Measurements from ENCODE around the gene SLC51A. TPM values are rescaled to one million over a fixed set of nuclear protein-coding genes. Genes with fewer than 3 reads are reported as not detected.

The SLC51A gene
- total and polyA plus RNA-seq, 2 donors (not counting 1 experiment from before 2014, with no cell fraction given) = not detected

DNA sequence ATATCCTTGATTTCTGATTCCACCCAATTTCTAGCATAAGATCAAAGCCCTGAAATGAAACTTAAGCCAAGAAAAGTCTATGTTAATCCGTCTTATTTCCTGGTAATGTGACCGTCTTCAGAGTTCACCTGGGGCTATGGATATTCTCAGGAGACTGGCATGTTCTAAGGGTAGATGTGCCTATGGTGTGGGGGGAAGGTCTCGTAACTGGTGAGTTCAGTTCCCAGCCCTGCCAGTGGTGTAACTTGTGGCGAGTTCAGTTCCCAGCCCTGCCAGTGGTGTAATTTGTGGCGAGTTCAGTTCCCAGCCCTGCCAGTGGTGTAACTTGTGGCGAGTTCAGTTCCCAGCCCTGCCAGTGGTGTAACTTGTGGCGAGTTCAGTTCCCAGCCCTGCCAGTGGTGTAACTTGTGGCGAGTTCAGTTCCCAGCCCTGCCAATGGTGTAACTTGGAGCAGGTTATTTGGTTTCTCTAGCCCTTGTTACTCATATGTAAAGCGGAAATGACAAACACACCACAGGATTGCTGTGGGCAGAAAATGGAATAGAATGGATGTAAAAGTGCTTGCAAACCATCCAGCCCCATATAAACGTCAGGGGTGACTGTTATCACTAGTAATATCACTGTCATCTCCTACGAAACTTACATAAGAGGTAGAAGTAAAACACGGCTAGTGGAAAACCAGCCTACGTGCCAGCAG lies 30.4 kb downstream of the SLC51A start:
- no peaks in the 10 kb centered on the region for H3K27me3 ChIP-seq (ENCODE audit: control insufficient read depth, insufficient read depth, low read length)
- peaks cover 11% of the 10 kb centered on the region for H3K36me3 ChIP-seq (ENCODE audit: control insufficient read depth, insufficient read depth, low read length)
- no peak overlapping the region for H3K27ac ChIP-seq (ENCODE audit: insufficient read depth, low read length)
- no peak for TF ChIP-seq EZH2 (IDR thresholded peaks at IDR 0.05; ENCODE audit: low read length, missing control alignments)
- TF ChIP-seq, protein P1, sequence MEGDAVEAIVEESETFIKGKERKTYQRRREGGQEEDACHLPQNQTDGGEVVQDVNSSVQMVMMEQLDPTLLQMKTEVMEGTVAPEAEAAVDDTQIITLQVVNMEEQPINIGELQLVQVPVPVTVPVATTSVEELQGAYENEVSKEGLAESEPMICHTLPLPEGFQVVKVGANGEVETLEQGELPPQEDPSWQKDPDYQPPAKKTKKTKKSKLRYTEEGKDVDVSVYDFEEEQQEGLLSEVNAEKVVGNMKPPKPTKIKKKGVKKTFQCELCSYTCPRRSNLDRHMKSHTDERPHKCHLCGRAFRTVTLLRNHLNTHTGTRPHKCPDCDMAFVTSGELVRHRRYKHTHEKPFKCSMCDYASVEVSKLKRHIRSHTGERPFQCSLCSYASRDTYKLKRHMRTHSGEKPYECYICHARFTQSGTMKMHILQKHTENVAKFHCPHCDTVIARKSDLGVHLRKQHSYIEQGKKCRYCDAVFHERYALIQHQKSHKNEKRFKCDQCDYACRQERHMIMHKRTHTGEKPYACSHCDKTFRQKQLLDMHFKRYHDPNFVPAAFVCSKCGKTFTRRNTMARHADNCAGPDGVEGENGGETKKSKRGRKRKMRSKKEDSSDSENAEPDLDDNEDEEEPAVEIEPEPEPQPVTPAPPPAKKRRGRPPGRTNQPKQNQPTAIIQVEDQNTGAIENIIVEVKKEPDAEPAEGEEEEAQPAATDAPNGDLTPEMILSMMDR (conservative IDR thresholded peaks at IDR 0.05 in 1 of 2, IDR thresholded peaks at IDR 0.05 in 1 of 2; ENCODE audit: low read depth in 1 of 2, low read length in 2 of 2) = no peak
- peak; percentile 21 to 86 for DNase-seq (ENCODE audit: low read depth in 2 of 2)
- no peak overlapping the region for H3K4me2 ChIP-seq (ENCODE audit: extremely low read depth, insufficient read depth, low read length)
- no peak overlapping the region for H3K9ac ChIP-seq (ENCODE audit: insufficient read depth, low read length)
- no peak overlapping the region for H3K4me3 ChIP-seq (replicated peaks in 1 of 4; ENCODE audit: control extremely low read depth in 1 of 4, insufficient read depth in 1 of 4, low read depth in 3 of 4, low read length in 4 of 4)
- no peak overlapping the region for H2AFZ ChIP-seq (ENCODE audit: low read length)
- peaks cover 4% of the 10 kb centered on the region for H3K79me2 ChIP-seq (ENCODE audit: control insufficient read depth, insufficient read depth, low read length)
- H3K4me1 ChIP-seq (ENCODE audit: control insufficient read depth, extremely low read depth, insufficient read depth, low read length) = no peaks in the 10 kb centered on the region
- H4K20me1 ChIP-seq (ENCODE audit: control insufficient read depth, extremely low read depth, insufficient read depth, low read length) = no peaks in the 10 kb centered on the region
- no peaks in the 10 kb centered on the region for H3K9me3 ChIP-seq (ENCODE audit: control insufficient read depth, insufficient read depth, low read depth, low read length)

DNA sequence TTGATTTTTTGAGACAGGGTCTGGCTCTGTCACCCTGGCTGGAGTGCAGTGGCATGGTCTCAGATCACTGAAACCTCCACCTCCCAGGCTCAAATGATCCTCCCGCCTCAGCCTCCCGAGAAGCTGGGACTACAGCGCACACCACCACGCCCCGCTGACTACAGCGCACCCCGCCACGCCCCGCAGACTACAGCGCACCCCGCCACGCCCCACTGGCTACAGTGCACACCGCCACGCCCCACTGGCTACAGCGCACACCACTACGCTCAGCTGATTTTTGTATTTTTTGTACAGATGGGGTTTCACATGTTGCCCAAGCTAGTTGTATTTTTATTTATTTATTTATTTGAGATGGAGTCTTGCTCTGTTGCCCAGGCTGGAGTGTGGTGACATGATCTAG lies 35.6 kb downstream of the SLC51A start:
- H3K4me3 ChIP-seq (replicated peaks in 1 of 4; ENCODE audit: control extremely low read depth in 1 of 4, insufficient read depth in 1 of 4, low read depth in 3 of 4, low read length in 4 of 4) = no peak overlapping the region
- no peak overlapping the region for H3K27ac ChIP-seq (ENCODE audit: insufficient read depth, low read length)
- no peaks in the 10 kb centered on the region for H3K4me1 ChIP-seq (ENCODE audit: control insufficient read depth, extremely low read depth, insufficient read depth, low read length)
- peaks cover 4% of the 10 kb centered on the region for H3K79me2 ChIP-seq (ENCODE audit: control insufficient read depth, insufficient read depth, low read length)
- no peaks in the 10 kb centered on the region for H3K9me3 ChIP-seq (ENCODE audit: control insufficient read depth, insufficient read depth, low read depth, low read length)
- TF ChIP-seq, protein P1 (conservative IDR thresholded peaks at IDR 0.05 in 1 of 2, IDR thresholded peaks at IDR 0.05 in 1 of 2; ENCODE audit: low read depth in 1 of 2, low read length in 2 of 2) = no peak
- no peak for TF ChIP-seq EZH2 (IDR thresholded peaks at IDR 0.05; ENCODE audit: low read length, missing control alignments)
- DNase-seq (ENCODE audit: low read depth in 2 of 2) = no peak
- no peaks in the 10 kb centered on the region for H3K27me3 ChIP-seq (ENCODE audit: control insufficient read depth, insufficient read depth, low read length)
- no peak overlapping the region for H2AFZ ChIP-seq (ENCODE audit: low read length)
- peaks cover 7% of the 10 kb centered on the region for H3K36me3 ChIP-seq (ENCODE audit: control insufficient read depth, insufficient read depth, low read length)
- no peak overlapping the region for H3K9ac ChIP-seq (ENCODE audit: insufficient read depth, low read length)
- no peak overlapping the region for H3K4me2 ChIP-seq (ENCODE audit: extremely low read depth, insufficient read depth, low read length)
- H4K20me1 ChIP-seq (ENCODE audit: control insufficient read depth, extremely low read depth, insufficient read depth, low read length) = no peaks in the 10 kb centered on the region

DNA sequence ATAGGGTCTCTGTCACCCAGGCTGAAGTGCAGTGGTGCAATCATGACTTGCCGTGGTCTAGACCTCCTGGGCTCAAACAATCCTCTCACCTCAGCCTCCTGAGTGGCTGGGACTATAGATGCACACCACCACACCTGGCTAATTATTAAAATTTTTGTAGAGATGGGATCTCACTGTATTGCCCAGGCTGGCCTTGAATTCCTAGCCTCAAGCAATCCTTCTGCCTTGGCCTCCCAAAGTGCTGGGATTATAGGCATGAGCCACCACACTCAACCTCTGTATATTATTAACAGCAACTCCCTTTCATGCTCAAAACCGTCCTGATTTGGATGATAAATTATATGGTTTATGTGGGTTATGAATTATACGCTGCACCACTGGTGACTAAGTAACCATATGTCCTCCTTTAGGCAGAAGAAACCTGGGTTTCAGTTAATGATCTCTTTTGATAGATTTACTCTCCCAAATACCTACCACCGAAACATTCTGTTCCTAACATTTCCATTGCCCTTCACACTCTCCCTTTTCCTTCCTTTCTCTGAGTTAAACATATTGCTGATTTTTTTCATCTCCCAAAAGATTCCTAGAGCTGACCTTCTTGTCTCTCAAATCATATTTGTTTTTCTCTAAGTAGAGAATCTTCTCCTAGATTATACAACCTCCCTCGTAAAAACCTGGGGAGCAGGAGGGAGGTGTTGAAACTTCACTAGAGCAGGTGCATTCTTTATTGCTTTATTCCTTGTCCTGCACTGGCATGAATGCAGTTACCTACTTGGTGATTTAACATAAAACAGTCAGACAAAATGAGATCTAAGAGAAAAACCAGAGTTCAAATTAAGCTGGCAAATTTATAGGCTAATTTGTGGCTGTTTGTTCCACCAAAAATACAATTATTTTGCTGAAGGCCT lies 38.3 kb downstream of the SLC51A start:
- H3K79me2 ChIP-seq (ENCODE audit: control insufficient read depth, insufficient read depth, low read length) = peaks cover 2% of the 10 kb centered on the region
- no peak overlapping the region for H3K9ac ChIP-seq (ENCODE audit: insufficient read depth, low read length)
- no peaks in the 10 kb centered on the region for H3K9me3 ChIP-seq (ENCODE audit: control insufficient read depth, insufficient read depth, low read depth, low read length)
- TF ChIP-seq, protein P1 (conservative IDR thresholded peaks at IDR 0.05 in 1 of 2, IDR thresholded peaks at IDR 0.05 in 1 of 2; ENCODE audit: low read depth in 1 of 2, low read length in 2 of 2) = no peak
- no peak for TF ChIP-seq EZH2 (IDR thresholded peaks at IDR 0.05; ENCODE audit: low read length, missing control alignments)
- H3K36me3 ChIP-seq (ENCODE audit: control insufficient read depth, insufficient read depth, low read length) = no peaks in the 10 kb centered on the region
- no peak overlapping the region for H3K4me3 ChIP-seq (replicated peaks in 1 of 4; ENCODE audit: control extremely low read depth in 1 of 4, insufficient read depth in 1 of 4, low read depth in 3 of 4, low read length in 4 of 4)
- DNase-seq (ENCODE audit: low read depth in 2 of 2) = no peak
- H3K27ac ChIP-seq (ENCODE audit: insufficient read depth, low read length) = no peak overlapping the region
- H3K4me2 ChIP-seq (ENCODE audit: extremely low read depth, insufficient read depth, low read length) = no peak overlapping the region
- H2AFZ ChIP-seq (ENCODE audit: low read length) = no peak overlapping the region
- no peaks in the 10 kb centered on the region for H4K20me1 ChIP-seq (ENCODE audit: control insufficient read depth, extremely low read depth, insufficient read depth, low read length)
- no peaks in the 10 kb centered on the region for H3K4me1 ChIP-seq (ENCODE audit: control insufficient read depth, extremely low read depth, insufficient read depth, low read length)
- no peaks in the 10 kb centered on the region for H3K27me3 ChIP-seq (ENCODE audit: control insufficient read depth, insufficient read depth, low read length)
